Right ventricle myocardium superior (tissue), 1 donor: ENCODE measurements around the gene CYP4F2. TPM values are rescaled to one million over a fixed set of nuclear protein-coding genes. Genes with fewer than 3 reads are reported as not detected.
"Not testable (repeated sequence)": the region's sequence is repeated elsewhere in the genome, so short reads cannot be mapped to it uniquely, and the experiment has no call there.

Experiments used
- ATAC-seq: fragments of 200-7000 bp; cut with Tn5 transposase; one replicate; pipeline ENCODE4 v1.9.1; 2020; ENCODE audit warnings: mild to moderate bottlenecking; ENCODE audit not compliant: poor library complexity
- DNase-seq: peaks from one replicate; pipeline ENCODE4 v3.0.0-alpha.2; 2020
- intact Hi-C: fragments of 100-400 bp; cut with DNase I; formaldehyde crosslinking; loops from one replicate; pipeline ENCODE4 v1.11.2; 2022
- total RNA-seq: library from RNA; stranded (reverse); fragmentation: NEBNext Ultra II Directional; extraction: Animal tissue kit (Norgen Biotek cat#: 25700); gene quantifications from one replicate; pipeline ENCODE4 v1.2.1, GENCODE V29; 2021
- donor health status: DM: no; HTN: yes; CAD: no; lungs with severe emphysema.

CYP4F2 gene
- total RNA-seq, 1 donor from 2014 or later = not detected

GRCh38 chr19:15866636-15867035 lies 31.2 kb downstream of the CYP4F2 start:
- intact Hi-C loops = loop anchor here (10.0 kb wide), 1 partner anchor 232 kb away; no protein-coding TSS in a partner anchor
- DNase-seq (no peak), ATAC-seq (no peak)

- DNase-seq = no peak
- intact Hi-C loops = loop anchor here (10.0 kb wide), 1 partner anchor 230 kb away; no protein-coding TSS in a partner anchor
- ATAC-seq = no peak
Observed at GRCh38 chr19:15864824-15865223, 33.0 kb downstream of the CYP4F2 start.

- DNase-seq (no peak), ATAC-seq (no peak)
- intact Hi-C loops = loop anchor here (10.0 kb wide), 1 partner anchor 228 kb away; no protein-coding TSS in a partner anchor
Observed at GRCh38 chr19:15863272-15863671, 34.6 kb downstream of the CYP4F2 start.

- ATAC-seq (no peak), DNase-seq (no peak)
- intact Hi-C loops = loop anchor here (10.0 kb wide), 1 partner anchor 228 kb away; no protein-coding TSS in a partner anchor
Observed at GRCh38 chr19:15862444-15862843, 35.4 kb downstream of the CYP4F2 start.

- intact Hi-C loops = loop anchor here (10.0 kb wide), 1 partner anchor 226 kb away; no protein-coding TSS in a partner anchor
- no peak for ATAC-seq
- DNase-seq = no peak
Observed at GRCh38 chr19:15860522-15860921, 37.4 kb downstream of the CYP4F2 start.

GRCh38 chr19:15859187-15859586 lies 38.7 kb downstream of the CYP4F2 start:
- DNase-seq (no peak), ATAC-seq (no peak)
- intact Hi-C loops = no loop called here

- ATAC-seq = no peak
- DNase-seq = no peak
- intact Hi-C loops = no loop called here
Observed at GRCh38 chr19:15850385-15850784, 47.5 kb downstream of the CYP4F2 start.

- DNase-seq (no peak), ATAC-seq (no peak)
- intact Hi-C loops = no loop called here
Observed at GRCh38 chr19:15846923-15847322, 51.0 kb downstream of the CYP4F2 start.

GRCh38 chr19:15843894-15844222 lies 54.0 kb downstream of the CYP4F2 start:
- ATAC-seq, intact Hi-C loops: not testable (repeated sequence)
- DNase-seq = peak; percentile 59

DNA sequence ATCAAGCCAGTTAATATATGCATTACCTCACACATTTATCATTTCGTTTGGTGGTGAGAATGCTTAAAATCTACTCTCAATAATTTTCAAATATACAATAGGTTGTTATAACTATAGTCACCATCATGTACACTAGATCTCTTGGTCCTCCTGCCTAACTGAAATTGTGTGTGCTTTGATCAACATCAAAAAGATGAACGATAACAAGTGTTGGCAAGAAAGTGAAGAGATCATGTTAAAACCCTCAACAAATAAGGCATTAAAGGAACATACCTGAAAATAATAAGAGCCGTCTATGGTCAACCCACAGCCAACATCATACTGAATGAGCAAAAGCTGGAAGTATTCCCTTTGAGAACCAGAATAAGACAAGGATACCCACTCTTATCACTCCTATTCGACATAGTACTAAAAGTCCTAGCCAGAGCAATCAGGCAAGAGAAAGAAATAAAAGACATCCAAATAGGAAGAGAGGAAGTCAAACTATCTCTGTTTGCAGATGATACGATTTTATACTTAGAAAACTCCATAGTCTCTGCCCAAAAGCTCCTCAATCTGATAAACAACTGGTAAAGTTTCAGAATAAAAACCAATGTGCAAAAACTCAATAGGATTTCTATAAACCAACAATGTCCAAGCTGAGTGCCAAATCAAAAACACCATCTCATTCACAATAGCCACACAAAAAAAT lies 54.5 kb downstream of the CYP4F2 start:
- intact Hi-C loops = no loop called here
- ATAC-seq (no peak), DNase-seq (no peak)

- intact Hi-C loops = no loop called here
- ATAC-seq (no peak), DNase-seq (no peak)
Observed at GRCh38 chr19:15841875-15842569, 55.9 kb downstream of the CYP4F2 start.

DNA sequence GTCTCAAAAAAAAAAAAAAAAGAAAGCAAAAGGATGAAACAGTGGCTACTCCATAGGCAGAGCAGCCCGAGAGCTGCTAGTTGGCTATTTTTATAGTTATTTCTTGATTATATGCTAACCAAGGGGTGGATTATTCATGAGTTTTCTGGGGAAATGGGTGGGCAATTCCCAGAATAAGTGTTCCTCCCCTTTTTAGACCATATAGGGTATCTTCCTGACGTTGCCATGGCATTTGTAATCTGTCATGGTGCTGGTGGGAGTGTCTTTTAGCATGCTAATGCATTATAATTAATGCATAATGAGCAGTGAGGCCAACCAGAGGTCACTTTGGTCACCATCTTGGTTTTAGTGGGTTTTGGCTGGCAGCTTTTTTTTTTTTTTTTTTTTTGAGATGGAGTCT lies 57.0 kb downstream of the CYP4F2 start:
- no peak for ATAC-seq
- DNase-seq = no peak
- intact Hi-C loops = no loop called here

DNA sequence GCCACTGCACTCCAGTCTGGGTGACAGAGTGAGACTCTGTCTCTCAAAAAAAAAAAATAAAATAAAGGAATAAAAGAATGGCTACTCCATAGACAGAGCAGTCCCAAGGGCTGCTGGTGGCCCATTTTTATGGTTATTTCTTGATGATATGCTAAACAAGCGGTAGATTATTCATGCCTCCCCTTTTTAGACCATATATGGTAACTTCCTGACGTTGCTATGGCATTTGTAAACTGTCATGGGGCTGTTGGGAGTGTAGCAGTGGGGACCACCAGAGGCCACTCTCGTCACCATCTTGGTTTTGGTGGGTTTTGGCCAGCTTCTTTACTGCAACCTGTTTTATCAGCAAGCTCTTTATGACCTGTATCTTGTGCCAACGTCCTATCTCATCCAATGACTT lies 58.0 kb downstream of the CYP4F2 start:
- ATAC-seq, intact Hi-C loops, DNase-seq: not testable (repeated sequence)

GRCh38 chr19:15838351-15838750 lies 59.5 kb downstream of the CYP4F2 start:
- no peak for ATAC-seq
- DNase-seq = no peak
- intact Hi-C loops = no loop called here

- peak; percentile 35 for ATAC-seq
- peak; percentile 47 for DNase-seq
- intact Hi-C loops = no loop called here
Observed at GRCh38 chr19:15837221-15837731, 60.6 kb downstream of the CYP4F2 start.

- peak; percentile 99 for ATAC-seq
- DNase-seq = peak; percentile 99
- intact Hi-C loops = no loop called here
Observed at GRCh38 chr19:15836330-15837220, 61.3 kb downstream of the CYP4F2 start.

- ATAC-seq, intact Hi-C loops, DNase-seq: not testable (repeated sequence)
Observed at GRCh38 chr19:15835565-15836329, 62.1 kb downstream of the CYP4F2 start.

DNA sequence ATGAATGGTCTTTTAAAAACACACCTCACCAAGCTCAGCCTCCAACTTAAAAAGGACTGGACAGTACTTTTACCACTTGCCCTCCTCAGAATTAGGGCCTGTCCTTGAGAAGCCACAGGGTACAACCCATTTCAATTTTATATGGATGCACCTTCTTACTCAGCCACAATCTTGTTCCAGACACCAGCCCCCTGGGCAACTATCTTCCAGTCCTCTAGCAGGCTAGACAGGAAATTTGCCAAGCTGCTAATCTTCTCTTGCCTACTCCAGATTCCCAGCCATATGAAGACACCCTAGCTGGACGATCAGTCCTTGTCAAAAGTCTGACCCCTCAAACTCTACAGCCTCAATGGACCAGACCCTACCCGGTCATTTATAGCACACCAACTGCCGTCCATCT lies 63.6 kb downstream of the CYP4F2 start:
- ATAC-seq, intact Hi-C loops, DNase-seq: not testable (repeated sequence)
